ENCODE measurements around the gene EFHD2. TPM values are rescaled to one million over a fixed set of nuclear protein-coding genes. Genes with fewer than 3 reads are reported as not detected.

Gene EFHD2
- polyA plus RNA-seq, 3 donors, result 314 to 329 (median 323) TPM

DNA sequence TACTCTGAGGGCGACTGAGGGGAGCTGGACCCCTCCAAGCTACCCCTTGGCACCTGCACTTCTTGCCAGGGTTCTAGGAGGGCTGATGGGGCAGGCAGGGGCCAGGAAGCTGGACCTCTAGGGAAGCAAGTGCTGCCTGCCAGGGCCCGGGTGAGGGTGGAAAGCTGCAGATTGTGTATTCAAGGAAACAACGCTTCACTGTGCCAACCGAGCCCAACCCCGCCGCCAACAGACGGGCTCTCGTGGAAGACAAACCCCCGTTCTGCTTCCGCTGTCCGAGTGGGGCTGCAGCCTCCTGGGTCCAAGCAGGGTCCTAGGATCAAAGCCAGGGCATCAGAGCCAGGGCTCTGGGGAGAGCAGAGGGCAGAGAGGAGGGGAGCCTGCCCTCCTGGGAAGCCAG is 3.2 kb downstream of the EFHD2 start:
- Mint-ChIP-seq H3K4me1 (peaks cover 68% of the 10 kb centered on the region), H3K4me3 (peak overlapping the region; percentile 97), H3K27me3 (ENCODE audit: low read depth in 3 of 3) (peaks cover 6 to 12% (median 6%) of the 10 kb centered on the region in 3 donors), H3K27ac (peak overlapping the region; percentile 97 to 99 (median 99)), H3K36me3 (peaks cover 50 to 67% of the 10 kb centered on the region in 2 donors), H3K9me3 (peaks cover 0 to 5% (median 0%) of the 10 kb centered on the region in 7 donors)
- Histone ChIP-seq H3K4me1 (ENCODE audit: control insufficient read depth in 1 of 2, insufficient read depth in 2 of 2, low read length in 2 of 2) (peaks cover 64 to 65% of the 10 kb centered on the region in 2 donors), H3K9me3 (replicated peaks in 1 of 2; ENCODE audit: control insufficient read depth in 1 of 2, insufficient read depth in 1 of 2, low read length in 2 of 2) (no peaks in the 10 kb centered on the region), H3K4me3 (replicated peaks in 1 of 3; ENCODE audit: low read depth in 2 of 3, low read length in 3 of 3) (peak overlapping the region; percentile 92 to 100 (median 98)), H3K79me2 (ENCODE audit: insufficient read depth, low read length) (peaks cover 78% of the 10 kb centered on the region), H3K9ac (ENCODE audit: insufficient read depth, low read length, poor library complexity, severe bottlenecking) (peak overlapping the region; percentile 96), H4K20me1 (ENCODE audit: insufficient read depth, low read length) (peaks cover 76% of the 10 kb centered on the region), H3K27me3 (ENCODE audit: control insufficient read depth in 2 of 2, insufficient read depth in 2 of 2, low read length in 2 of 2) (peaks cover 0 to 10% of the 10 kb centered on the region in 2 donors), H3K27ac (ENCODE audit: low read depth in 1 of 2, low read length in 2 of 2) (peak overlapping the region; percentile 95), H3K36me3 (replicated peaks in 1 of 2; ENCODE audit: control insufficient read depth in 1 of 2, insufficient read depth in 2 of 2, low read length in 2 of 2) (peaks cover 26 to 30% of the 10 kb centered on the region in 2 donors), H2AFZ (ENCODE audit: insufficient read depth, low read depth, low read length, poor library complexity, severe bottlenecking) (no peak overlapping the region), H3K4me2 (replicated peaks; ENCODE audit: extremely low read depth, low read length, poor library complexity, severe bottlenecking) (peak overlapping the region; percentile 84)
- TF ChIP-seq, protein P1, sequence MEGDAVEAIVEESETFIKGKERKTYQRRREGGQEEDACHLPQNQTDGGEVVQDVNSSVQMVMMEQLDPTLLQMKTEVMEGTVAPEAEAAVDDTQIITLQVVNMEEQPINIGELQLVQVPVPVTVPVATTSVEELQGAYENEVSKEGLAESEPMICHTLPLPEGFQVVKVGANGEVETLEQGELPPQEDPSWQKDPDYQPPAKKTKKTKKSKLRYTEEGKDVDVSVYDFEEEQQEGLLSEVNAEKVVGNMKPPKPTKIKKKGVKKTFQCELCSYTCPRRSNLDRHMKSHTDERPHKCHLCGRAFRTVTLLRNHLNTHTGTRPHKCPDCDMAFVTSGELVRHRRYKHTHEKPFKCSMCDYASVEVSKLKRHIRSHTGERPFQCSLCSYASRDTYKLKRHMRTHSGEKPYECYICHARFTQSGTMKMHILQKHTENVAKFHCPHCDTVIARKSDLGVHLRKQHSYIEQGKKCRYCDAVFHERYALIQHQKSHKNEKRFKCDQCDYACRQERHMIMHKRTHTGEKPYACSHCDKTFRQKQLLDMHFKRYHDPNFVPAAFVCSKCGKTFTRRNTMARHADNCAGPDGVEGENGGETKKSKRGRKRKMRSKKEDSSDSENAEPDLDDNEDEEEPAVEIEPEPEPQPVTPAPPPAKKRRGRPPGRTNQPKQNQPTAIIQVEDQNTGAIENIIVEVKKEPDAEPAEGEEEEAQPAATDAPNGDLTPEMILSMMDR (IDR thresholded peaks at IDR 0.05), result no peak
- intact Hi-C loops (cut with micrococcal nuclease), result loop anchor here in 1 of 2 donors (5.0 kb wide), 2 partner anchors 66 to 109 kb away; partner anchors contain the start of gene CASP9
- WGBS (ENCODE audit: insufficient coverage), result 41% methylated on average over 10 of the region's 11 CpGs
- DNase-seq, result no peak

DNA sequence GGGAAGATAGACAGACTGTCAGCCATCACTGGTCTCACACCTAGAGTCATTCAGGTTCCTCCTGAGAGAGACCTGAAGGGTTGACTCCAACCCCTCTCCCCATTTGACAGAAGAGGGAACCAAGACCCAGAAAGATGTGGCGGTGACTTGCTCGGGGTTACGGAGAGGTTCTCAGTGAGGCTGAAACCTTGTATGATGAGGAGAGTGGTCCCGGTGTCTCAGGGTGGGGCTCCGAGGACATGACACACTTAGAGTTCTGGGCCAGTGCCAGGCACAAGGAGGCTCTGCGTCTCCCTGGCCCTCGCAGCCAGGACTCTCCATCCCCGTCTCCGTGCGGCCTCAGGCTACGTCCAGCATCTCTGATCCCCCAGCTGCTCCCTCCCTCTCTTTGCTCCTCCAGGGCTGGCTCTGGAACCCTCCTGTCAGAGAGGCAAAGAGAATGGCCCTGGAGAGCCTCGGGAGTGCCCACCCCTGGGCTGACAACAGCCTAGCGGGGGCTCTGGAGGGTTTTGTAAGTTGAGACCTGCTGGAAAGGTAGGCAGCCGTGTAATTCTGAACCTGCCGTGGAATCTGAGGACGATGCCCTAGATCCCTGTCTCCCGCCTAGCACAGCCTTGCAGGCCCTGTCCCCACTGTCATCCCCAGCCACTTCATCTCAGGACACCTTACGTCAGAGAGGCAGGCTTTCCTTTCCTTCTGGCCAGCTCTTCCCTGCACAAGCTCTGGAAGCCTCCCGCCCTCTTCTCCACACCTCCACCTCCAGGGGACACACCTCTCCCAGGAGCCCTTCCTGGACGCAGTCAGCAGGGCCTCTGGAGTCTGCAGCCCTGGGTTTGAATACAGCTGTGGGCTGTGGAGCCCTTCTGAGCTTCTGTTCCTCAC is 4.1 kb downstream of the EFHD2 start:
- no peak for DNase-seq

More for the DNA sequence above, 4.1 kb downstream of the EFHD2 start:
- H3K4me3 Mint-ChIP-seq, result peak overlapping the region; percentile 97
- Histone ChIP-seq H3K79me2 (ENCODE audit: insufficient read depth, low read length) (peaks cover 87% of the 10 kb centered on the region), H3K36me3 (replicated peaks in 1 of 2; ENCODE audit: control insufficient read depth in 1 of 2, insufficient read depth in 2 of 2, low read length in 2 of 2) (peaks cover 27 to 34% of the 10 kb centered on the region in 2 donors), H3K9ac (ENCODE audit: insufficient read depth, low read length, poor library complexity, severe bottlenecking) (peak overlapping the region; percentile 96), H3K4me1 (ENCODE audit: control insufficient read depth in 1 of 2, insufficient read depth in 2 of 2, low read length in 2 of 2) (peaks cover 72 to 73% of the 10 kb centered on the region in 2 donors), H2AFZ (ENCODE audit: insufficient read depth, low read depth, low read length, poor library complexity, severe bottlenecking) (no peak overlapping the region), H3K4me2 (replicated peaks; ENCODE audit: extremely low read depth, low read length, poor library complexity, severe bottlenecking) (peak overlapping the region; percentile 84), H3K27ac (ENCODE audit: low read depth in 1 of 2, low read length in 2 of 2) (peak overlapping the region; percentile 95), H3K27me3 (ENCODE audit: control insufficient read depth in 2 of 2, insufficient read depth in 2 of 2, low read length in 2 of 2) (peaks cover 0 to 2% of the 10 kb centered on the region in 2 donors), H4K20me1 (ENCODE audit: insufficient read depth, low read length) (peaks cover 82% of the 10 kb centered on the region), H3K9me3 (replicated peaks in 1 of 2; ENCODE audit: control insufficient read depth in 1 of 2, insufficient read depth in 1 of 2, low read length in 2 of 2) (no peaks in the 10 kb centered on the region), H3K4me3 (replicated peaks in 1 of 3; ENCODE audit: low read depth in 2 of 3, low read length in 3 of 3) (peak overlapping the region; percentile 92 to 100 (median 98))
- 97% methylated on average over 14 of the region's 20 CpGs for WGBS (ENCODE audit: insufficient coverage)
- H3K4me1 Mint-ChIP-seq, result peaks cover 73% of the 10 kb centered on the region
- intact Hi-C loops (cut with micrococcal nuclease), result loop anchor here in 1 of 2 donors (5.0 kb wide), 2 partner anchors 67 to 108 kb away; partner anchors contain the start of gene CASP9
- H3K9me3 Mint-ChIP-seq, result peaks cover 0 to 5% (median 0%) of the 10 kb centered on the region in 7 donors
- H3K27ac Mint-ChIP-seq, result peak overlapping the region; percentile 98 to 99 (median 99)
- peaks cover 1 to 5% (median 1%) of the 10 kb centered on the region in 3 donors for H3K27me3 Mint-ChIP-seq (ENCODE audit: low read depth in 3 of 3)
- H3K36me3 Mint-ChIP-seq, result peaks cover 53 to 68% of the 10 kb centered on the region in 2 donors
- TF ChIP-seq, protein P1 (IDR thresholded peaks at IDR 0.05), result no peak
